ENCODE results near the gene GRIK3.
A peak's percentile ranks its signal among the peaks of the same experiment; 100 is the strongest.

GRIK3 gene

DNA sequence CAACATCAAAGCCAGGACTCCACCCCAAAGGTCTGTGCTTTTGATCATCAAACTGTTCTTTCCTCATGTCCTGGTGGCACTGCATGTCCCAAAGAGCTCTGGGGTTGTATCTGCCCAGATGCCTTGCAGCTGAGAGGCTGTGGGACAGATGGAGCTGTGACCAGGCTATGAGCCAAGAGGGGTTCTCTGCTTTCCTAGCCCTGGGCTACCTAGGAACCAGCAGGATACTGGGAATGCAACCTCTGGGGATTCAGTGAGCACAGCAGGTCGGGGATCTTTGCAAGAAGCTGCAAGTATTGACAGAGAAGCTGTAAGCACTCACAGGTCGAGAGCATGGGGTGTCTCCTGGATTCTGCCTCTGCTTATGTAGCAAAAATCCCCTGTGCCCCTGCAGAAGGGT lies 186.6 kb downstream of the GRIK3 start:
- no peaks in the 10 kb centered on the region for H3K79me2 ChIP-seq (ENCODE audit: control insufficient read depth, insufficient read depth, low read length)
- no peak overlapping the region for H3K27ac ChIP-seq (ENCODE audit: low read depth, low read length)
- no peaks in the 10 kb centered on the region for H3K36me3 ChIP-seq (ENCODE audit: control insufficient read depth, insufficient read depth, low read length)
- H4K8ac ChIP-seq (ENCODE audit: low read depth, low read length): no peak overlapping the region
- no peak overlapping the region for H3K18ac ChIP-seq (ENCODE audit: low read length)
- H3K56ac ChIP-seq (ENCODE audit: low read length): no peak overlapping the region
- no peak overlapping the region for H2AK5ac ChIP-seq (ENCODE audit: low read length)
- no peaks in the 10 kb centered on the region for H3K79me1 ChIP-seq (ENCODE audit: low read length)
- H3K4me2 ChIP-seq (ENCODE audit: low read length): no peak overlapping the region
- H2BK5ac ChIP-seq (ENCODE audit: low read length): no peak overlapping the region
- no peak overlapping the region for H3K4ac ChIP-seq (ENCODE audit: low read depth, low read length)
- no peak overlapping the region for H2BK15ac ChIP-seq (replicated peaks; ENCODE audit: low read depth)
- H4K5ac ChIP-seq (ENCODE audit: low read length): no peak overlapping the region
- H3K4me3 ChIP-seq (ENCODE audit: low read length): no peak overlapping the region
- H2BK120ac ChIP-seq (ENCODE audit: low read depth, low read length): no peak overlapping the region
- no CpG with 5 or more reads among the region's 2 CpGs for WGBS (ENCODE audit: extremely low coverage, insufficient coverage, low lambda C conversion rate)
- DNase-seq: peak; percentile 76
- H3K9ac ChIP-seq (ENCODE audit: low read length): no peak overlapping the region
- H3K23ac ChIP-seq (ENCODE audit: low read length): no peak overlapping the region
- H3K4me1 ChIP-seq (ENCODE audit: control insufficient read depth, low read depth, low read length): peaks cover 2% of the 10 kb centered on the region
- H3K27me3 ChIP-seq (ENCODE audit: insufficient read depth, low read length, poor library complexity): no peaks in the 10 kb centered on the region

GRCh38 chr1:36847186-36847585 lies 187.1 kb downstream of the GRIK3 start:
- Histone ChIP-seq H4K8ac (ENCODE audit: low read depth, low read length) (no peak overlapping the region), H3K9ac (ENCODE audit: low read length) (no peak overlapping the region), H3K4ac (ENCODE audit: low read depth, low read length) (no peak overlapping the region), H3K23ac (ENCODE audit: low read length) (no peak overlapping the region), H3K56ac (ENCODE audit: low read length) (no peak overlapping the region), H2BK15ac (replicated peaks; ENCODE audit: low read depth) (no peak overlapping the region), H3K4me3 (ENCODE audit: low read length) (no peak overlapping the region), H3K79me1 (ENCODE audit: low read length) (no peaks in the 10 kb centered on the region), H3K4me2 (ENCODE audit: low read length) (no peak overlapping the region), H3K36me3 (ENCODE audit: control insufficient read depth, insufficient read depth, low read length) (no peaks in the 10 kb centered on the region), H3K79me2 (ENCODE audit: control insufficient read depth, insufficient read depth, low read length) (no peaks in the 10 kb centered on the region), H2BK5ac (ENCODE audit: low read length) (no peak overlapping the region), H4K5ac (ENCODE audit: low read length) (no peak overlapping the region), H2AK5ac (ENCODE audit: low read length) (no peak overlapping the region), H3K27me3 (ENCODE audit: insufficient read depth, low read length, poor library complexity) (no peaks in the 10 kb centered on the region), H3K27ac (ENCODE audit: low read depth, low read length) (no peak overlapping the region), H3K4me1 (ENCODE audit: control insufficient read depth, low read depth, low read length) (peaks cover 2% of the 10 kb centered on the region), H2BK120ac (ENCODE audit: low read depth, low read length) (no peak overlapping the region), H3K18ac (ENCODE audit: low read length) (no peak overlapping the region)
- no CpG with 5 or more reads among the region's 1 CpG for whole genome bisulfite sequencing (ENCODE audit: extremely low coverage, insufficient coverage, low lambda C conversion rate)
- DNase-seq: no peak

DNA sequence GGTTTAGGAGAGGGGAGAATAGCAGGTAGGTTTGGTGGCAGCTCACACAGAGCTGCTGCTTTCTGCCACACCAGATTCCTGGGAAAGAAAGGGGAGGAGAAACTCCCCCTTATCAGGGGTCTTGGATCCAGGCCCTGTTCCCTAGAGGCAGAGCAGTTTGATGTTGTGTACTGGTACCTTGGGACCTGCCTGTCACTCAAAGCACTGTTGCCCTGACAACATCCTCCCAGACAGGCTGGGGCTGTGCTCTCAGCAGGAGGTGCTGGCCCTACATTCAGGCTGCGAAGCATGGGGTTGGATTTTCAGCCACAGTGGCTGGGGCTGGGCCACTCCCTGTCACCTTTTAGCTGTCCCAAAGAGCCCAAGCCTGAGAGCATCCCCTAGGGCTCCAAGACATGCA lies 188.0 kb downstream of the GRIK3 start:
- no peak overlapping the region for H2AK5ac ChIP-seq (ENCODE audit: low read length)
- H3K79me2 ChIP-seq (ENCODE audit: control insufficient read depth, insufficient read depth, low read length): no peaks in the 10 kb centered on the region
- no peak overlapping the region for H3K27ac ChIP-seq (ENCODE audit: low read depth, low read length)
- no peak overlapping the region for H3K18ac ChIP-seq (ENCODE audit: low read length)
- H3K4me2 ChIP-seq (ENCODE audit: low read length): no peak overlapping the region
- H3K4me3 ChIP-seq (ENCODE audit: low read length): no peak overlapping the region
- H2BK5ac ChIP-seq (ENCODE audit: low read length): no peak overlapping the region
- H3K56ac ChIP-seq (ENCODE audit: low read length): no peak overlapping the region
- no CpG with 5 or more reads among the region's 1 CpG for WGBS (ENCODE audit: extremely low coverage, insufficient coverage, low lambda C conversion rate)
- no peak overlapping the region for H4K5ac ChIP-seq (ENCODE audit: low read length)
- no peak overlapping the region for H2BK120ac ChIP-seq (ENCODE audit: low read depth, low read length)
- H3K79me1 ChIP-seq (ENCODE audit: low read length): no peaks in the 10 kb centered on the region
- no peaks in the 10 kb centered on the region for H3K36me3 ChIP-seq (ENCODE audit: control insufficient read depth, insufficient read depth, low read length)
- peaks cover 2% of the 10 kb centered on the region for H3K4me1 ChIP-seq (ENCODE audit: control insufficient read depth, low read depth, low read length)
- H4K8ac ChIP-seq (ENCODE audit: low read depth, low read length): no peak overlapping the region
- H3K9ac ChIP-seq (ENCODE audit: low read length): no peak overlapping the region
- no peak overlapping the region for H3K23ac ChIP-seq (ENCODE audit: low read length)
- DNase-seq: peak; percentile 40
- H2BK15ac ChIP-seq (replicated peaks; ENCODE audit: low read depth): no peak overlapping the region
- no peak overlapping the region for H3K4ac ChIP-seq (ENCODE audit: low read depth, low read length)
- H3K27me3 ChIP-seq (ENCODE audit: insufficient read depth, low read length, poor library complexity): no peaks in the 10 kb centered on the region

GRCh38 chr1:36845802-36846201 lies 188.5 kb downstream of the GRIK3 start:
- Histone ChIP-seq H4K8ac (ENCODE audit: low read depth, low read length) (no peak overlapping the region), H3K56ac (ENCODE audit: low read length) (no peak overlapping the region), H3K79me1 (ENCODE audit: low read length) (no peaks in the 10 kb centered on the region), H3K9ac (ENCODE audit: low read length) (no peak overlapping the region), H3K18ac (ENCODE audit: low read length) (no peak overlapping the region), H3K4me3 (ENCODE audit: low read length) (no peak overlapping the region), H4K5ac (ENCODE audit: low read length) (no peak overlapping the region), H2BK120ac (ENCODE audit: low read depth, low read length) (no peak overlapping the region), H3K4me1 (ENCODE audit: control insufficient read depth, low read depth, low read length) (peaks cover 2% of the 10 kb centered on the region), H3K4ac (ENCODE audit: low read depth, low read length) (no peak overlapping the region), H3K23ac (ENCODE audit: low read length) (no peak overlapping the region), H3K36me3 (ENCODE audit: control insufficient read depth, insufficient read depth, low read length) (no peaks in the 10 kb centered on the region), H3K27ac (ENCODE audit: low read depth, low read length) (no peak overlapping the region), H2AK5ac (ENCODE audit: low read length) (no peak overlapping the region), H3K79me2 (ENCODE audit: control insufficient read depth, insufficient read depth, low read length) (no peaks in the 10 kb centered on the region), H3K4me2 (ENCODE audit: low read length) (no peak overlapping the region), H2BK5ac (ENCODE audit: low read length) (no peak overlapping the region), H3K27me3 (ENCODE audit: insufficient read depth, low read length, poor library complexity) (no peaks in the 10 kb centered on the region), H2BK15ac (replicated peaks; ENCODE audit: low read depth) (no peak overlapping the region)
- DNase-seq: no peak
- WGBS (ENCODE audit: extremely low coverage, insufficient coverage, low lambda C conversion rate): no CpG with 5 or more reads among the region's 14 CpGs

- Histone ChIP-seq H2BK120ac (ENCODE audit: low read depth, low read length) (no peak overlapping the region), H3K4me3 (ENCODE audit: low read length) (no peak overlapping the region), H3K36me3 (ENCODE audit: control insufficient read depth, insufficient read depth, low read length) (no peaks in the 10 kb centered on the region), H4K5ac (ENCODE audit: low read length) (no peak overlapping the region), H2BK15ac (replicated peaks; ENCODE audit: low read depth) (no peak overlapping the region), H2BK5ac (ENCODE audit: low read length) (no peak overlapping the region), H3K4ac (ENCODE audit: low read depth, low read length) (no peak overlapping the region), H2AK5ac (ENCODE audit: low read length) (no peak overlapping the region), H3K9ac (ENCODE audit: low read length) (no peak overlapping the region), H3K23ac (ENCODE audit: low read length) (no peak overlapping the region), H3K27ac (ENCODE audit: low read depth, low read length) (no peak overlapping the region), H3K79me2 (ENCODE audit: control insufficient read depth, insufficient read depth, low read length) (no peaks in the 10 kb centered on the region), H4K8ac (ENCODE audit: low read depth, low read length) (no peak overlapping the region), H3K18ac (ENCODE audit: low read length) (no peak overlapping the region), H3K4me1 (ENCODE audit: control insufficient read depth, low read depth, low read length) (peaks cover 2% of the 10 kb centered on the region), H3K79me1 (ENCODE audit: low read length) (no peaks in the 10 kb centered on the region), H3K4me2 (ENCODE audit: low read length) (no peak overlapping the region), H3K27me3 (ENCODE audit: insufficient read depth, low read length, poor library complexity) (no peaks in the 10 kb centered on the region), H3K56ac (ENCODE audit: low read length) (no peak overlapping the region)
- no CpG with 5 or more reads among the region's 9 CpGs for WGBS (ENCODE audit: extremely low coverage, insufficient coverage, low lambda C conversion rate)
- no peak for DNase-seq
These were observed 189.4 kb downstream of the GRIK3 start for GRCh38 chr1:36844917-36845316.

DNA sequence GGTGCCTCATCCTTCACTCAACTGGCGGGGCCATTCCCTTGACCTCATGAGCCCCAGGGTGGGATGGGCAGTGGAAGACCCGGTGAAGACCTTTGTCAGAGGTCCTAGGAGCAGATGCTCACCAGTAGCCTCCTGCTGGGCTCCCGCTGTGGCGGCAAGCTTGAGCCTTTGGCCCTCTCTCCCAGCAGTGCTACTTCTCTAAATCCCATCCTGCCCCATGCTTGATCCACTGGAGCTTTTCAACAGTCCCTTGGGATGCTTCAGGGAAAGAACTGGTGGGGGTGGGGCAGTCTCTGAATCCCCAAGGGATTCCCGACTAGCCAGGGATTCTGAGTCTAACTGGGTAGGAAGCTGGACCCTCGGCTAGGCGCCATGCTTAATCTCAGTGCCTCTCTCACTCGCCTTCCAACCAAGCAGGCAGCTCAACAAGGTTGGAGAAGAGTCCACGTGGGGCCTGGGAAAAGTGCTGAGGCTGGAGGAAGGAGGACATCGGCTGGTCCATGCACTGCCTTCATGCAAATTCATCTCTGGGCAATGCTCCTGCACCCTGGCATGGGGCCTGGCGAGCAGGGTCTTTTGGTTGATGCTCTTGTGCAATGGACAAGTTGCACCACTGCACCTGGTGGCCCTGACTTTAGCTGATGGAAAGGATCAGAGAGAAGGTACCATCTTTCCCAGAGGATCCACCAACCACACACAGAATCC lies 190.3 kb downstream of the GRIK3 start:
- no peaks in the 10 kb centered on the region for H3K79me2 ChIP-seq (ENCODE audit: control insufficient read depth, insufficient read depth, low read length)
- no peak overlapping the region for H3K4me3 ChIP-seq (ENCODE audit: low read length)
- H3K9ac ChIP-seq (ENCODE audit: low read length): no peak overlapping the region
- H2BK5ac ChIP-seq (ENCODE audit: low read length): no peak overlapping the region
- no peak overlapping the region for H3K23ac ChIP-seq (ENCODE audit: low read length)
- no peak overlapping the region for H2AK5ac ChIP-seq (ENCODE audit: low read length)
- no peak overlapping the region for H3K18ac ChIP-seq (ENCODE audit: low read length)
- H3K56ac ChIP-seq (ENCODE audit: low read length): no peak overlapping the region
- no peak overlapping the region for H2BK120ac ChIP-seq (ENCODE audit: low read depth, low read length)
- no peak overlapping the region for H3K27ac ChIP-seq (ENCODE audit: low read depth, low read length)
- DNase-seq: no peak
- H3K4ac ChIP-seq (ENCODE audit: low read depth, low read length): no peak overlapping the region
- H3K36me3 ChIP-seq (ENCODE audit: control insufficient read depth, insufficient read depth, low read length): no peaks in the 10 kb centered on the region
- no peaks in the 10 kb centered on the region for H3K79me1 ChIP-seq (ENCODE audit: low read length)
- no peaks in the 10 kb centered on the region for H3K27me3 ChIP-seq (ENCODE audit: insufficient read depth, low read length, poor library complexity)
- H4K8ac ChIP-seq (ENCODE audit: low read depth, low read length): no peak overlapping the region
- no peak overlapping the region for H2BK15ac ChIP-seq (replicated peaks; ENCODE audit: low read depth)
- H3K4me2 ChIP-seq (ENCODE audit: low read length): no peak overlapping the region
- no peak overlapping the region for H4K5ac ChIP-seq (ENCODE audit: low read length)
- WGBS (ENCODE audit: extremely low coverage, insufficient coverage, low lambda C conversion rate): no CpG with 5 or more reads among the region's 11 CpGs
- H3K4me1 ChIP-seq (ENCODE audit: control insufficient read depth, low read depth, low read length): peaks cover 2% of the 10 kb centered on the region

Data from mesendoderm (in vitro differentiated cells).